Vagina (tissue), 2 donors: ENCODE measurements around the gene SNRK.

Source experiments
- POLR2A ChIP-seq, 2 donors: fragments of 450-650 bp; IDR thresholded peaks; one replicate each; pipeline ENCODE4 v1.6.1; 2017; ENCODE audit warnings: antibody characterized with exemption in 2 of 2, mild to moderate bottlenecking in 2 of 2, moderate library complexity in 2 of 2
- TF ChIP-seq, protein P1 (sequence below), 3 experiments: fragments of 450-650 bp in 2 of 3; fragments of 200-600 bp in 1 of 3; sonication (generic) in 1 of 3; IDR thresholded peaks; one replicate each; pipeline ENCODE4 v1.5.1; 2017 to 2019; ENCODE audit warnings: antibody characterized with exemption in 3 of 3, mild to moderate bottlenecking in 2 of 3, moderate library complexity in 2 of 3

DNA sequence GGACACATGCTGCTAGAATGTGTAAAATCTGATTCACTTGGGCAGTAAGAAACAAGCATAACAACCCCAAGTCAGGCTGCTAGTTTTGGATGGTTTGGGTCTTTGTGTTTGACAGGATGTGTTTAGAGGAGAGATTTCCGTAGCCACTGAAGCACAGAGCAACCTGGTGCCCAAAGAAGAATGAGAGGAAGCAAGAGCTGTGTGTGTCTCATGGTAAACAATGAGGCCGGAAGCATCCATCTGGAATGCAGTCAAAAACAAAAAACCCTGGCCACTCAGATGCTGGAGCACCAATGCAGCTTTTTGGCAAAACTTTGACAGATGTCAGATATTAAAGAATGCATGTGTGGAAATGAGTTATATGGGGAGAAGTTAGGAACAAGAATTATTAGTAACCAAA, 39.4 kb upstream of the SNRK start:
- TF ChIP-seq, protein P1, sequence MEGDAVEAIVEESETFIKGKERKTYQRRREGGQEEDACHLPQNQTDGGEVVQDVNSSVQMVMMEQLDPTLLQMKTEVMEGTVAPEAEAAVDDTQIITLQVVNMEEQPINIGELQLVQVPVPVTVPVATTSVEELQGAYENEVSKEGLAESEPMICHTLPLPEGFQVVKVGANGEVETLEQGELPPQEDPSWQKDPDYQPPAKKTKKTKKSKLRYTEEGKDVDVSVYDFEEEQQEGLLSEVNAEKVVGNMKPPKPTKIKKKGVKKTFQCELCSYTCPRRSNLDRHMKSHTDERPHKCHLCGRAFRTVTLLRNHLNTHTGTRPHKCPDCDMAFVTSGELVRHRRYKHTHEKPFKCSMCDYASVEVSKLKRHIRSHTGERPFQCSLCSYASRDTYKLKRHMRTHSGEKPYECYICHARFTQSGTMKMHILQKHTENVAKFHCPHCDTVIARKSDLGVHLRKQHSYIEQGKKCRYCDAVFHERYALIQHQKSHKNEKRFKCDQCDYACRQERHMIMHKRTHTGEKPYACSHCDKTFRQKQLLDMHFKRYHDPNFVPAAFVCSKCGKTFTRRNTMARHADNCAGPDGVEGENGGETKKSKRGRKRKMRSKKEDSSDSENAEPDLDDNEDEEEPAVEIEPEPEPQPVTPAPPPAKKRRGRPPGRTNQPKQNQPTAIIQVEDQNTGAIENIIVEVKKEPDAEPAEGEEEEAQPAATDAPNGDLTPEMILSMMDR (IDR thresholded peaks at IDR 0.05), result no peak
- no peak for TF ChIP-seq POLR2A (IDR thresholded peaks at IDR 0.05)
